GM13977 (cell line): ENCODE measurements around the gene GIGYF2.
"Not testable (repeated sequence)": the region's sequence is repeated elsewhere in the genome, so short reads cannot be mapped to it uniquely, and the experiment has no call there.

ENCODE experiments used
- DNase-seq: peaks from one replicate; pipeline ENCODE4 v3.0.0; 2012; ENCODE audit warnings: low spot score
- in situ Hi-C: fragments of 300-500 bp; cut with MboI; formaldehyde crosslinking; loops from one replicate; pipeline ENCODE4 v1.12.0; 2022; ENCODE audit warnings: low sequenced_read_pairs, low pct_unique_long_range_greater_than_20kb, mixed read lengths, inconsistent platforms; ENCODE audit not compliant: unreplicated experiment
- TF ChIP-seq, protein P1 (sequence below): IDR thresholded peaks from 2 replicates; pipeline ENCODE4 v1.5.1; 2012; ENCODE audit warnings: mild to moderate bottlenecking, control low read depth; ENCODE audit not compliant: insufficient read depth; ENCODE audit errors: extremely low read depth, missing control alignments

GIGYF2 gene

DNA sequence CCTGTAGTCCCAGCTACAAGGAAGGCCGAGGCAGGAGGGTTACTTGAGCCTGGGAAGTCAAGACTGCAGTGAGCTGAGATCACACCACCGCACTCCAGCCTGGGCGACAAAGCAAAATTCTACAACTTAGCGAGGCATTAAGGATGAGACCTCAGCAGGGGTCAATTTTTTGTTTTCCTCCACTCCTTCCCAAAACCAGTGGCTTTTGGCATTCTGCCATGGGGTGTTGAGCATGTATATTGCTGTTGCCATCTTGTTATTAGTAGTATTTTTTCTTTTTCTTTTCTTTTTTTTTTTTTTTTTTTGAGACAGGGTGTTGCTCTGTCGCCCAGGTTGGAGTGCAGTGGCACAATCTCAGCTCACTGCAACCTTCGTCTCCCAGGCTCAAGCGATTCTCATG lies 8.9 kb upstream of the GIGYF2 start:
- in situ Hi-C loops = no loop called here
- TF ChIP-seq, protein P1, sequence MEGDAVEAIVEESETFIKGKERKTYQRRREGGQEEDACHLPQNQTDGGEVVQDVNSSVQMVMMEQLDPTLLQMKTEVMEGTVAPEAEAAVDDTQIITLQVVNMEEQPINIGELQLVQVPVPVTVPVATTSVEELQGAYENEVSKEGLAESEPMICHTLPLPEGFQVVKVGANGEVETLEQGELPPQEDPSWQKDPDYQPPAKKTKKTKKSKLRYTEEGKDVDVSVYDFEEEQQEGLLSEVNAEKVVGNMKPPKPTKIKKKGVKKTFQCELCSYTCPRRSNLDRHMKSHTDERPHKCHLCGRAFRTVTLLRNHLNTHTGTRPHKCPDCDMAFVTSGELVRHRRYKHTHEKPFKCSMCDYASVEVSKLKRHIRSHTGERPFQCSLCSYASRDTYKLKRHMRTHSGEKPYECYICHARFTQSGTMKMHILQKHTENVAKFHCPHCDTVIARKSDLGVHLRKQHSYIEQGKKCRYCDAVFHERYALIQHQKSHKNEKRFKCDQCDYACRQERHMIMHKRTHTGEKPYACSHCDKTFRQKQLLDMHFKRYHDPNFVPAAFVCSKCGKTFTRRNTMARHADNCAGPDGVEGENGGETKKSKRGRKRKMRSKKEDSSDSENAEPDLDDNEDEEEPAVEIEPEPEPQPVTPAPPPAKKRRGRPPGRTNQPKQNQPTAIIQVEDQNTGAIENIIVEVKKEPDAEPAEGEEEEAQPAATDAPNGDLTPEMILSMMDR = no peak
- DNase-seq = no peak

DNA sequence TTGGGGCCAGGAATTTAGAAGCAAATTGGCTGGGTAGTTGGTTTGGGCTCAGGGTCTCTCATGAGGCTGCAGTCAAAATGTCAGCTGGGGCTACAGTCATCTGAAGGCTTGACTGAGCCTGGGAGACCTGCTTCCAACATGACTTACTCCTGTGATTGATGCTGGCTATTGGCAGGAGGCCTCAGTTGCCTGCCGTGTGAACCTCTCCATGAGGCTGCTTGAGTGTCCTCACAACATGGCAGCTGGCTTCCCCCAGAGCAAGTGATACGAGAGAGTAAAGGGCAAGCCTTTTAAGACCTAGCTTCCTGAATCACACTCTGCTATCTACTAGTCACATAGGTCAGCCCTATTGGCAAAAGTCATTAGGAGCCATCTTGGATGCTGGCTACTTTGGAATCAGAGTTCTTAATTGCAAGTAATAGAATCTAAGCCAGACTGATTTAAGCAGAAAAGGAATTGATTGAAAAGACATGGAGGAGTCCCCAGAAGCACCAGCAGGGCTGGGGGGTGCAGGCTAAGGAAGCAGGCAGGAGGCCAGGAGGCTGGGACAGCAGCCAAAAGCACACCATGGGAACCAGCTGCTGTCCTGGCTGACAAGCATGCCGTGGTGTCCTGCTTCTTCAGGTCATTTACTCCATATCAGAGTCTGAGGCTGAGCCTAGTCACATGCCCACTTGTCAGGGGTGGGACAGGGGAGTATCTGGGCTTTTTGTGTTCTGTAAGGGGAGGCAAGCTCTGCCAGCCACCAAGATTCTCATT lies 7.8 kb upstream of the GIGYF2 start:
- TF ChIP-seq, protein P1 = no peak
- DNase-seq = no peak
- in situ Hi-C loops = no loop called here

DNA sequence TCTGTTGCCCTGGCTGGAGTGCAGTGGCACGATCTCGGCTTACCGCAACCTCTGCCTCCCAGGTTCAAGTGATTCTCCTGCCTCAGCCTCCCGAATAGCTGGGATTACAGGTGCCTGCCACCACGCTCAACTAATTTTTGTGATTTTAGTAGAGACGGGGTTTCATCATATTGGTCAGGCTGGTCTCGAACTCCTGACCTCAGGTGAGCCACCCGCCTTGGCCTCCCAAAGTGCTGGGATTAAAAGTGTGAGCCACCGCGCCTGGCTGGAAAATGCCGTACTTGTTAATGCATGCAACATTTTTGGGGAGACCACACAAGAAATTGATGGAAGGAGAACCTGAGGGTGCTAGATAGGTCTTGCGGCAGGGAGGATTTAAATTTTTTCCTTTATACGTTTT lies 6.0 kb upstream of the GIGYF2 start:
- in situ Hi-C loops, DNase-seq: not testable (repeated sequence)

DNA sequence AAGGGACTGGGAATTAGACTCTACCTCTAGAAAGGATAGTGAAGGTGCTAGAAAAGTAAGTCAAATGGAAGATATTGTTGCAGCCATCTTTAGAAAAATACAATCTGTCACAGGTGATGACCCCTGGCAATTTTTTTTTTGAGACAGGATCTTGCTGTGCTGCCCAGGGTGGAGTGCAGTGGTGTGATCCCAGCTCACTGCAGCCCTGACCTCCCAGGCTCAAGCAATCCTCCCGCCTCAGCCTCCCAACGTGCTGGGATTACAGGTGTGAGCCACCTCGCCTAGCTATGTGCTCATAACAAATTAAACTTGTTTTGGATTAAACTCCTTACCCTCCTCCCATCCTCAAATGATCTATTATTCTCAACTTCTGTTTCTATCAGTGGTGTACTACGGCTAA lies 3.8 kb upstream of the GIGYF2 start:
- TF ChIP-seq, protein P1 = no peak
- no peak for DNase-seq
- in situ Hi-C loops = no loop called here

DNA sequence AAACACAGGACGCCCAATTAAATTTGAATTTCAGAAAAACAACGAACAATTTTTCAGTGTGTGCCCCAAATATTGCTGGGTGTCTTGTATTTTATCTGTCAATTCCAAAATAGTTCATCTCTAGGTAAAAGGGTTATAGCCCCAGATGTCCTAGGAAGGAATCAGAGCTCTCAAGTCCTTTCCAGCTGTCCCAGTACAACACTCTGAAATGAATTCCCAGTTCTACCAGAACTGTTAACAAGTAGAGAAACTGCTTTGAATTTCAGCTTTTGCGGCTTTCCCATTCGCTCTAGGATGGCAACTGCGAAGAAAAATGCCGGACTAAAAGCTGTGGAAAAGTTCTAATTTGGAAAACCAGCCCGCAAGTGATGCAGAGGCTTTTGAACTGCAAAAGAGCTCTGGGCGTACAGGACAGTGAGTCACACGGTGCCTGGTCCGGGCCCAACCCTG lies 497 bp upstream of the GIGYF2 start:
- DNase-seq = no peak
- TF ChIP-seq, protein P1 = no peak
- in situ Hi-C loops = no loop called here

DNA sequence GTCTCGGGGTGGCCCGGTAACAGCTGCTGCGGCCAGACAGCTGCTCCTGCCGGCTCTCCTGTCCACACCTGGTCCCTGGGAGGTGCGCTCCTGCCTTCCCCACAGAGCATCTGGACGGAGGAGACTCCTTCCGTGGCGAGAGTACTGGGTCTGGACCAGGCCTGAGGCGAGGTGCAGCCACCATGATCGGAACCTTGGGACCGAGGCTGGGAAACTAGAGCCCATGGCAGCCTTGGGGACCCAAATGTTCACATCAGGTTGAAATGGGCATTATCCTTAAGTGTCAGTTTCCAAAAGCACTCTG lies 628 bp downstream of the GIGYF2 start:
- no peak for DNase-seq
- in situ Hi-C loops = no loop called here

DNA sequence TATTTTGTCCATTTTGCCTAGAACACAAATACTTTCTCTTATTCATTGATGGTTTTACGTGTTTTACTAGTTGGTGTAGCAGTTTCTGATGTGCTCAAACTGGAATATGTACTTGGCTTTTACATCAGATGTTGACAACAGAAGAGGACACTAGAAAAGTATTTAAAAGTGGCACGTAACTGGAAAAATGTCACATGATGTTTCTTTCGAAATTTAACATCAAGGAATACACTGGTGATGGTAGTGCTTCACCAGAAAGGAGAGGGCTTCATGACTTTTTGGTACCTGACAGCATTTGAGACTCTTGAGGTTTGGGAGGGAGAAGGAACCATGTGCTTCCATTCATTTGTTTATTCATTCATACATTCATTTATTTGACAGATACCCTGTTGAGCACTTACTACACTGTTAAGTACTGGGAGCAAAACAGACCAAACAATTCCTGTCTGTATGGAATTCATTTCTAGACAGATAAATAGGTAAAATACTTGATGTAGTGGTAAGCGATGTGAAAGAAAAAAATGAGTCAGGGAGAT lies 1.5 kb downstream of the GIGYF2 start:
- TF ChIP-seq, protein P1 = no peak
- in situ Hi-C loops = no loop called here
- DNase-seq = no peak

More for the DNA sequence above, 628 bp downstream of the GIGYF2 start:
- TF ChIP-seq, protein P1 = no peak
